ENCODE data around the gene CDH4.

DNA sequence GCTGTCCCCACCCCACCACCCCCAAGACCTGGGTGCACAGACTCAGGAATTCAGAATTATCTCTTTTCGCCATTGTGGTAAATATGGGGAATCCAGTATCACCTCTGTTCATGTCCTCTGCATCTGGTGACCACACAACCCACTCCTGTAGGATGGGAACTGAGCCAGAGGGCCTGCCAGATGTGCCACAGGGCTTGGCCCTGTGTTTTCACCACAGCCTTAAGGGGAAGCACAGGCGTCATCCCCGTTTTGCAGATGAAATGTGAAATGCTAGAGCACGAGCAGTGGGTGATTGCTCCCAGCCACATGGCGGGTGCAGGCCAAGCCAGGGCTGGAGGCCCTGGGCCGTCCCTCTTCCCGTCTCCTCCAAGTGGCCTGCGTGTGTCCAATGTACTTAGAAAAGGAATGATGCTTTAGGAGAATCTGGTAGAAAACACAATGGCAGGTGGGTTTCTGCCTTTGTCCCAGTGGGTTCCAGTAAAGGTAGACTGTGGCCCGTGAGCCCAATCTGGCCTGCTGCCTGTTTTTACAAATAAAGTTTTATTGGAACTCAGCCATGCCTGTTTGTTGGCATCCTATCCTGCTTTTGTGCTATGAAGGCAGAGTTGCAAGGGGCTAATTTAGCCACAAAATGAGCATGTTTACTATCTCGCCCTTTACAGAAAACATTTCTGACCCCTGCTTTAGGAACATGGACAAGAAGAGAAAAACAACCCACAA, 309.2 kb downstream of the CDH4 start:
- TF ChIP-seq, protein P1, sequence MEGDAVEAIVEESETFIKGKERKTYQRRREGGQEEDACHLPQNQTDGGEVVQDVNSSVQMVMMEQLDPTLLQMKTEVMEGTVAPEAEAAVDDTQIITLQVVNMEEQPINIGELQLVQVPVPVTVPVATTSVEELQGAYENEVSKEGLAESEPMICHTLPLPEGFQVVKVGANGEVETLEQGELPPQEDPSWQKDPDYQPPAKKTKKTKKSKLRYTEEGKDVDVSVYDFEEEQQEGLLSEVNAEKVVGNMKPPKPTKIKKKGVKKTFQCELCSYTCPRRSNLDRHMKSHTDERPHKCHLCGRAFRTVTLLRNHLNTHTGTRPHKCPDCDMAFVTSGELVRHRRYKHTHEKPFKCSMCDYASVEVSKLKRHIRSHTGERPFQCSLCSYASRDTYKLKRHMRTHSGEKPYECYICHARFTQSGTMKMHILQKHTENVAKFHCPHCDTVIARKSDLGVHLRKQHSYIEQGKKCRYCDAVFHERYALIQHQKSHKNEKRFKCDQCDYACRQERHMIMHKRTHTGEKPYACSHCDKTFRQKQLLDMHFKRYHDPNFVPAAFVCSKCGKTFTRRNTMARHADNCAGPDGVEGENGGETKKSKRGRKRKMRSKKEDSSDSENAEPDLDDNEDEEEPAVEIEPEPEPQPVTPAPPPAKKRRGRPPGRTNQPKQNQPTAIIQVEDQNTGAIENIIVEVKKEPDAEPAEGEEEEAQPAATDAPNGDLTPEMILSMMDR (conservative IDR thresholded peaks at IDR 0.05) = no peak
- TF ChIP-seq EZH2 (IDR thresholded peaks at IDR 0.05; ENCODE audit: low read depth) = no peak
